Amniotic stem cell (primary cell): ENCODE results near the gene ERN1.

ENCODE experiments used
- DNase-seq: peaks from one replicate; lab custom pipeline; 2025; lab: John Stamatoyannopoulos, UW

Gene ERN1

DNA sequence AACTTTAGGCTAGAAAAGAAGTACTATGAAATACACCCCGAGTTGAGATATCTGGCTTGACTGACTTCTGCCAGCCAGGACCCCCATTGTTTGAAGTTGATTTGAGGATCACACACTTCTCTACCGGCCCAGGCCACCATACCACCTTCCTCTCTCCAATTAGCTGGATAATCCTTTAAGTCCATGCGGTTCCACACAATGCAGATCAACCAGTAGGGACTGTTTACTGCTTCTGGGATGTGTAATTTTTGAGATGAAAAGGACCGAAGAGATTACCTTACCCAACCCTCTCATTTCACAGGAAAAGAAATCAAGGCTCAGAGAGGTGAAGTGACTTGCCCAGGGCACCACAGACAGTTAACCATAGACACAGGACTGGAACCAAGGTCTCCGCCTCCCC is 20.5 kb downstream of the ERN1 start:
- no peak for DNase-seq

GRCh38 chr17:64107500-64108236 is 22.3 kb downstream of the ERN1 start:
- DNase-seq, result no peak

DNA sequence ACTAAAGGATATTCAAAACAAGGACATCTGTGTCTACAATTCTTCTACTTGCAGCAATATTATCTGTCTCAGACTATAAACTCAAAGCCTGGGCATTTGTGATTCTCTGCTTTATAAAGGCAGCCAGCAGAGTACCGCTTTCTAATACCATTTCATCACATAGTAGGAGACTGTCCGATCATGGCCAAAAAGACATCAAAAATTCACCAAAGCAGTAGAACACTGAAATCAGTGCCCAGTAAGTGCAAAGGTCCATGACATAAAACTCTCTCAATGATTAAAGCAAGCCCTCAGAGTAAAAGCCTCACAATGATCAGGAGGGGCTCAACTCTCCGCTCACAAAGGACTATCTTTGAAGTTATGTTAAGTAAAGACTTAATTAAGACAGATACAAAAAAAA is 23.0 kb downstream of the ERN1 start:
- no peak for DNase-seq

GRCh38 chr17:64103391-64104364 is 26.3 kb downstream of the ERN1 start:
- DNase-seq, result no peak

- no peak for DNase-seq
These were observed 27.1 kb downstream of the ERN1 start for GRCh38 chr17:64102627-64103390.

DNA sequence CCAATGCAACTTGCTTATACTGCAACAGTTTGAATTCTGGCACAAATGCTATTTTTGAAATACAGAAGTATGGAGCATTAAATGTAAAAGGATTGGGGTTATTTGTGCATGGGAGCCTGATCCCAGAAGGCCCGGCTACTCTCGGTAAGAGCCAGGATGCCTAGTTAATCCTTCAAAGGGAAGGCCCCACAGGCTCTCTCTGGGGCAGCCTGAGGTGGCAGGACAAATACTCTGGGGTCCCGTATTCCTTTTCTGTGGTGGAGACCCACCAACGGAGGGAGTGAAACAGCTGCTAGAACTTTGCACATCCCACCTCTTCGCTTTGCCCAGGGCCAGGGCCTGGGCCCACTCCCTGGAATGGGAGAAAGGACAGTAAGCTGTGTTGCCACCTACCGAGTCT is 30.4 kb downstream of the ERN1 start:
- no peak for DNase-seq

GRCh38 chr17:64097196-64097936 is 32.6 kb downstream of the ERN1 start:
- DNase-seq, result no peak

- no peak for DNase-seq
These were observed 33.9 kb downstream of the ERN1 start for GRCh38 chr17:64096037-64096436.

DNA sequence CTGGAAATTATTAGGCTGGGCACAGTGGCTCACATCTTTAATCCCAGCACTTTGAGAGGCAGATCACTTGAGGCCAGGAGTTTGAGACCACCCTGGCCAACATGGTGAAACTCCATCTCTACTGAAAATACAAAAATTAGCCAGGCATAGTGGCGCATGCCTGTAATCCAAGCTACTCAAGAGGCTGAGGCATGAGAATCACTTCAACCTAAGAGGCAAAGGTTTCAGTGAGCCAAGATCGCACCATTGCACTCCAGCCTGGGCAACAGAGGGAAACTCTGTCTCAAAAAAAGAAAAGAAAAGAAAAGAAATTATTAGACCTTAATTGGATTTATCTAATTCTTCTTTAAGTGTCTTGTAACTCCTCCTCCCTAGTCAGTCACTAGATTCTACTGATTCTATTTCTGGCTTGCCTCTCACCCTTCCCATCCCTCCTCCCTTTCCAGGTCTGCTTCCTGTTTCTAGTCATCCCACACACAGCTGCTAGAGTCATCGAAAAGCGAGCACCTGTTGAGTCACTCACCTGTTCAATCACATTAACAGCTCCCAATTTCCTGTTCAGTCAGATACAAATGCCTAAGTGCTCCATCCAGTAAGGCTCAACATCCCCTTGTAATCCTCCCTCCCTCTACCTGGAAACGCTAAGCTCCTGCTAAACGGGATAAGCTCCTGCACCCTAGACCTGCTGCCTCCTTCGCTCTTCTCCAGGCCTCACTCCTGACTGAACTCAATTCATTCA is 34.6 kb downstream of the ERN1 start:
- DNase-seq, result no peak

- DNase-seq, result no peak
These were observed 35.5 kb downstream of the ERN1 start for GRCh38 chr17:64094412-64094811.

GRCh38 chr17:64092952-64093451 is 36.9 kb downstream of the ERN1 start:
- no peak for DNase-seq

- DNase-seq, result no peak
These were observed 37.8 kb downstream of the ERN1 start for GRCh38 chr17:64092113-64092512.

DNA sequence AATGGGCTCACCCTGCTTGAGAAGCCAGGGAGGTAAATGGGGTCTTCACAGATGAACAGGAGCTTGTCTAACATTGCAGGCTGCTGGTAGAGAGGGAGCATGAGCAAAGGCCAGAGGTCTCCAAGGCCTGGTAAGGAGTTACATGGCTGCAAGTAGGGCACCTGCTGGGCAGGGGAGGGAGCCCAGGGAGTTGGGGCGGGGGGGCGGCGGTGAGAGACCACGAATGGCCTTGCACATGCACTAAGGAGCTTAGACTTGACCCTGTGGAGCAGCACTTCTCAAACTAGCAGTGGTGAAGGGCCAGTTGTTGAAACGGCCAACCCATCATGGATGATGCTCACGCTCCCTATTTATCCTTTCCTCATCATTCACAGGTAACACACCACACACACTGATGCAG is 38.4 kb downstream of the ERN1 start:
- DNase-seq, result no peak

DNA sequence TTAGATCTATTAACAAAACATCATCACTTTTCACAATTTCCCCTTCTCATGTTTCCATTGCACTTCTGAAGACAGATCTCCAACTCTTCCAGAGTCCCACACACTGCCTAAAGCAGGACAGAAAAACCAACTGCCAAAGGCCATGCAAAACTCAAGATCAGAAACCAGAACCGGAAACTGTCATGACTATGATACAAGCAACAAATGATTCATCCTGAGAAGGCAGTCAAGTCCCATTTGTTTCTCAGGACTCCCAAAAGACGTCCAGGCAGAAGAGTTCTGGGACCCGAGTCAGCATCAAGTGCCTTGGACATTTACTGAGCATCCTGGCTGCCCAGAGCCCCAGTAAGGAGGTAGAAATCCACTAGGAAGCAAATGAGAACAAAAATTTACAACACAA is 38.8 kb downstream of the ERN1 start:
- DNase-seq, result no peak

DNA sequence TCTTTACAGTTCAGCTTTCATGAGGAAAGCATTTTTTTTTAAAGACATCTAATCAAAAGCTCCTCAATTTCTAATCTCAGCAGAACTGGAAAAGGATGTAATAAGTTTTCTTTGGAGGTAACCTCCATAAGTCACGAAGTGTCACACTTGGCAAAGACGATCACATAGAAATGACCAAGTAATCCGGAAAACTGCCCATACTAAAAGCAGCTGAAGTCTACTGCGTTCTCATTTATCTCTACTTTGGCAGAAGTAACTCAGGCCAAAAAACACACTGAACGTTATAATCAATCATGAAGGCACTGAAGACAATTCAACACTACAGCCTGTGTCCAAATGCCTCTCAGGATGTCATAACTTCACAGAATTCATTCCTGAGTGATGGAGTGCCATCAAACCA is 39.8 kb downstream of the ERN1 start:
- no peak for DNase-seq

GRCh38 chr17:64087252-64088005 is 42.5 kb downstream of the ERN1 start:
- no peak for DNase-seq

GRCh38 chr17:64085650-64086005 is 44.3 kb downstream of the ERN1 start:
- no peak for DNase-seq

DNA sequence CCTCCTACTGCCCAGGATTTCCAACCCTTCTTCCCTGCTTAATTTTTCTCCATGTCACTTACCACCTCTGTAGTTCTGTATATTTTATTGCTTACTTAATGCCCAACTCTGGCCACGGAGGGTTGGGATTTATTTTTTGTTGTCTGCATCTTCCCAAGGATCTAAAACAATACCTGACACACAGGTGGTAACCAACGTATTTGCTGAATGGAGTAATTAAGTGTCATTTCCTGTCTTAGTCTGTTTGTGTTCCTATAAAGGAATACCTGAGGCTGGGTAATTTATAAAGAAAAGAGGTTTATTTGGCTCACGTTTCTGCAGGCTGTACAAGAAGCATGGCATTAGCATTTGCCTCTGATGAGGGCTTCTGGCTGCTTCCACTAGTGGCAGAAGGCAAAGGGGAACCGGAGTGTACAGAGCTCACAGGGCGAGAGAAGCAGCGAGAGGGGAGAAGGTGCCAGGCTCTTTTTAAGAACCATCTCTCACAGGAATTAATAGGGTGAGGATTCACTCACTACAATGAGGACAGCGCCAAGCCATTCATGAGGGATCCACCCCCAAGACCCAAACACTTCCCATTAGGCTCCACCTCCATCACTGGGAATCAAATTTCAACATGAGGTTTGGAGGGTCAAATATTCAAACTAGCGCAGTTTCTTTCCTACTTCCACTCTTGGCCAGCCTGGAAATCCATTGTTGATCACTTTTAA is 44.8 kb downstream of the ERN1 start:
- DNase-seq, result no peak
